PFSK-1 (cell line): Measurements from ENCODE around the gene TMEM209.

Experiments
- FOXP2 ChIP-seq: optimal IDR thresholded peaks from 2 replicates; pipeline ENCODE3; 2011; ENCODE audit warnings: borderline replicate concordance, control low read depth, inconsistent platforms; ENCODE audit not compliant: insufficient read depth; ENCODE audit errors: extremely low read length, extremely low read depth
- POLR2AphosphoS5 ChIP-seq: IDR thresholded peaks from 2 replicates; pipeline ENCODE4 v1.6.1; 2012; ENCODE audit warnings: low read depth, mild to moderate bottlenecking, control low read depth, low read length, moderate library complexity
- REST ChIP-seq, 2 experiments: IDR thresholded peaks; 2 replicates each; pipeline versions ENCODE4 v1.6.1 to v1.8.0; 2011 to 2012; ENCODE audit warnings: low read depth in 2 of 2, low read length in 2 of 2, control low read depth in 1 of 2, inconsistent platforms in 1 of 2, mild to moderate bottlenecking in 1 of 2, moderate library complexity in 1 of 2; ENCODE audit not compliant: insufficient read depth in 1 of 2
- SIN3A ChIP-seq: IDR thresholded peaks from 2 replicates; pipeline ENCODE4 v1.6.1; 2012; ENCODE audit warnings: mild to moderate bottlenecking, low read length, moderate library complexity, borderline replicate concordance; ENCODE audit not compliant: insufficient read depth
- TAF1 ChIP-seq: IDR thresholded peaks from 2 replicates; pipeline ENCODE4 v1.6.1; 2012; ENCODE audit warnings: low read length, control low read depth, borderline replicate concordance; ENCODE audit not compliant: insufficient read depth

The TMEM209 gene

GRCh38 chr7:130232209-130232608, 27.0 kb upstream of the TMEM209 start:
- TF ChIP-seq REST (IDR thresholded peaks at IDR 0.05; ENCODE audit: insufficient read depth in 1 of 2, low read depth in 2 of 2, low read length in 2 of 2) (no peak), POLR2AphosphoS5 (no peak), SIN3A (no peak), TAF1 (no peak), FOXP2 (no peak)

GRCh38 chr7:130231792-130232191, 26.6 kb upstream of the TMEM209 start:
- no peak for TF ChIP-seq REST (IDR thresholded peaks at IDR 0.05; ENCODE audit: insufficient read depth in 1 of 2, low read depth in 2 of 2, low read length in 2 of 2)
- TF ChIP-seq SIN3A = no peak
- TF ChIP-seq TAF1 = no peak
- TF ChIP-seq POLR2AphosphoS5 = no peak
- no peak for TF ChIP-seq FOXP2

- TF ChIP-seq FOXP2 = no peak
- no peak for TF ChIP-seq REST (IDR thresholded peaks at IDR 0.05; ENCODE audit: insufficient read depth in 1 of 2, low read depth in 2 of 2, low read length in 2 of 2)
Measured at GRCh38 chr7:130228840-130229502, 23.8 kb upstream of the TMEM209 start.

- TF ChIP-seq POLR2AphosphoS5 = no peak
- TF ChIP-seq FOXP2 = no peak
- no peak for TF ChIP-seq TAF1
- no peak for TF ChIP-seq REST (IDR thresholded peaks at IDR 0.05; ENCODE audit: insufficient read depth in 1 of 2, low read depth in 2 of 2, low read length in 2 of 2)
- no peak for TF ChIP-seq SIN3A
Measured at GRCh38 chr7:130227883-130228575, 22.8 kb upstream of the TMEM209 start.

- TF ChIP-seq REST (IDR thresholded peaks at IDR 0.05; ENCODE audit: insufficient read depth in 1 of 2, low read depth in 2 of 2, low read length in 2 of 2) = no peak
- TF ChIP-seq TAF1 = no peak
- TF ChIP-seq FOXP2 = no peak
Measured at GRCh38 chr7:130226333-130226732, 21.1 kb upstream of the TMEM209 start.
